Measurements from ENCODE around the gene IKBKE.

GRCh38 chr1:206456577-206457370, 13.5 kb upstream of the IKBKE start:
- TF ChIP-seq CTCF (IDR thresholded peaks at IDR 0.05) (no peak), POLR2A (IDR thresholded peaks at IDR 0.05) (no peak), EP300 (IDR thresholded peaks at IDR 0.05) (no peak), POLR2AphosphoS5 (IDR thresholded peaks at IDR 0.05) (no peak)
